Middle frontal gyrus (tissue), 1 donor: ENCODE results near the gene SHC3.

Experiments used
- DNase-seq: peaks from one replicate; pipeline ENCODE4 v3.0.0-alpha.2; 2015; ENCODE audit warnings: low spot score; ENCODE audit errors: extremely low spot score

Gene SHC3

GRCh38 chr9:88987661-88988060, 191.0 kb downstream of the SHC3 start:
- no peak for DNase-seq

DNA sequence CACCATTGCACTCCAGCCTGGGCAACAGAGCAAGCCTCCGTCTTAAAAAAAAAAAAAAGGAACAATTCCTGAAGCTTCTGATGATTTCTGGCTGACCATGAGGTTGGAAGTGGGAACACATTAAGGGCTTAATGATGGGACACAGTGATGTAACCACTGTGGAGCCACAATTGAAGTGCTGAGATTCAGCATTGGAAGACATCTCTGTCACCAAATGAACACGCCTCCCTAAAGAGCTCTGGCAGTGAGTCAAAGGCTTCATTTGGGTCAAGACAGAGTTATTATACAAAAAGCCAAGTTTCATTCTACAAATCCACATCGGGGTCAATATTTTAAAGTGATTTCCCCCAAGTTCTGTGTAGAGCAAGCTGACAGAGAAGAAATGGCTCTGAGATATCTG, 191.8 kb downstream of the SHC3 start:
- DNase-seq = no peak

- no peak for DNase-seq
These were observed 193.0 kb downstream of the SHC3 start for GRCh38 chr9:88985616-88986015.

- DNase-seq = no peak
These were observed 194.1 kb downstream of the SHC3 start for GRCh38 chr9:88984543-88984883.

DNA sequence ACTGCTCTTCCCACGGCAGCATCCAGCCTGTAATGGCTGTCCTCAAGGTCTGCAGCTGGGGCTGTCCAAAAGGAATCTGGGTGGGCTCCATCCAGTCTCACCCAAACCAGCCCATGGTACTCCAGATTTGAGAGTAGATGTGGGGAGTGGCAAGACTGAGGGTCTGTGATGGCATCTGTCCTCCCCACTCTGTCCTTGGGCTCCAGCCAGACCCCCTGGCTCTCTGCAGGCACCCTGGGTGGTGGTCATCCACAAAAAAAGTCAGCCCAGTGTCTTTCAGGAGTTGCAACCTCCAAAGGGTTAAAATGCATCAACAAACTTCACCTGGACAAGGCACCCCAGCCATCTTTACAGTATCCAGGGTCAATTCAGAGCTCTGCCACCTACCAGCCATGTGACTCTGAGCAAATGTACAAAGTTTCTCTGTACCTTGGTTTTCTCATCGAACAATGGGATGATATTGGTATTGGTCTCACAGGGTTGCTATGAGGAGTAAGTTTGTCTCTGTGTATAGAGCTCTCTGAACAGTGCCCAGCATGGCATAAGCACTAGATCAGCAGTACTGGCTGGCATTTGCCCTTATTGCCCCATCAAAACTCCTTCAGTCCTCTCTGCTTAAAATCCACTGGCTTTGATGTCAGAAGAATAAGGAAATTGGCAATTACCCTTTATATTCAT, 194.6 kb downstream of the SHC3 start:
- no peak for DNase-seq

- DNase-seq = no peak
These were observed 197.8 kb downstream of the SHC3 start for GRCh38 chr9:88980740-88981203.

GRCh38 chr9:88979791-88980190, 198.8 kb downstream of the SHC3 start:
- no peak for DNase-seq

DNA sequence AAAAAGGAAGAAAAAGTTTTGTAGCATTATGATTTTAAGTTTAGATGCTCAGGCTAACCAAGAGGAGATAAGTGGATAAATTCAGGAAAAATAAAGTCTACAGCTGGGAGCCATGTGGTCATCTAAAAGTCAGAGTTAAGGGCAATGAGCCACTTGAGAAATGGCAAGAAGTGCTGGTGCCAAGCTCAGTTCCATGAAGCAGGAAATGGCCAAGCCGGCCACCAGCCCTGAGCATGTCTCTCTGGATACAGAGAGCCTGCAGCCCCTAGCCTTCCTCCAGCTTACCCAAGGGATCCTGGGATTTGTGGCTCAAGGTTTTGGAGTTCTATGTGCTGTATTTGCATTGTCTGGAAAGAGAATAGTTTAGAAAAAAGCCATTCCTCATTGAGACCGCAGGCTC, 199.6 kb downstream of the SHC3 start:
- no peak for DNase-seq

GRCh38 chr9:88978034-88978433, 200.6 kb downstream of the SHC3 start:
- no peak for DNase-seq

DNA sequence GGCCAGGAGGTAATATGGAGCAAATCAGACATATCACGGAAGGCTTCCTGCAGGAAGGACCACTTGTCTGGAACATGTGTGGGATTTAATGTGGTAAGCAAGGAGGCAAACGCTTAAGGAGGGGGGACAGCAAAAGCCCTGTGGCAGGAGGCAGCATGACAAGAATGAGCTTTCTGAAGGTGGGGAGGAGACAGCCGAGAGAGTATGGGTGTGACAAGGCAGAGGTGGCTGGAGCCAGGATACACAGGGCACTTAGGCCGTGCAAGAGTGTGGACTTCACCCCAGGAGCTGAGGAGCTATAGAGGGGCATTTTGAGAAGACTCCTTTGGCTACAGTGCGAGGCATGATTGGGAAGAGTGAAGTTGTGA, 201.7 kb downstream of the SHC3 start:
- DNase-seq = no peak

DNA sequence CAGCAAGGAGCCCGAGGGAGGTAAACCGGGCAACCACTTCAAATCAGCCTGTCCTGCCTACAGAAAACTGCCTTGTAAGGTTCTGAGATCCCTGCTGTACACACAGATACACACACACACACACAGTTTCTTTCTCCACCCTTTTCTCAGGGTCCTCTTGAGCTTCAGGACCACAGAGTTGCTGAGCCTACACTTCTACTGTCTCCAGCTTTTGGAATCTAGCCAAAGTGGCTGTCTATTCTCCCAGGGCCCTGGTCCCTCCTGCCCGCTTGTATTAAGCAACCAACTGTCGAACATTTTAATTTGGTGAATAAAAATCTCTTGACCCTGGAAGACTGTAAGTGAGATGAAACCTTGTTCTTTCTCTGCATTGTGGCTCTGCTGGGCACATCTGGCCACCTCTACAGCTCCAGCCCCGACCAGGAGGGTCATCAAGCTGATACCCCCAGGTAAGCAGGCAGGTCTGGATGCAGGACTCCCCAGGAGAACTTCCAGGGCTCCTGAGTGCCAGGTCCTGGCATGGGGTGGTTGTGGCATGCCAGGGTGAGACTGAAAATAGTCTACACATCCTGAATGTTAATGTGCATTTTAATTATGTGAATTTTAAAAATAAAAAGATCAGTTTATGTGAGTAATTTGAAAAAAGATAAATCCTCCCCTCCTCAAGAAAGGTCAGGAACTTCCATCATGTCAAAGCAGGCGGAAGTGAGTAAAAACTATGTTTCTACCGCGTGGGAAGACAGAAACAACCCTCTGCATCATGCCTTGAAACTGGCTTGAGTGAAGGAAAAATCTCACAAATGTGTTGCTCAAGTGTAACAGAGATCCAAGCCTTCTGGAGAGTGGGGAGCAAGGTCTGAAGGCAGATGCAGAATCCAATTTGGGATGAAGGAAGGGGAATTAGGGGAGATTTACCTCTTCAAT, 202.4 kb downstream of the SHC3 start:
- DNase-seq = no peak

DNA sequence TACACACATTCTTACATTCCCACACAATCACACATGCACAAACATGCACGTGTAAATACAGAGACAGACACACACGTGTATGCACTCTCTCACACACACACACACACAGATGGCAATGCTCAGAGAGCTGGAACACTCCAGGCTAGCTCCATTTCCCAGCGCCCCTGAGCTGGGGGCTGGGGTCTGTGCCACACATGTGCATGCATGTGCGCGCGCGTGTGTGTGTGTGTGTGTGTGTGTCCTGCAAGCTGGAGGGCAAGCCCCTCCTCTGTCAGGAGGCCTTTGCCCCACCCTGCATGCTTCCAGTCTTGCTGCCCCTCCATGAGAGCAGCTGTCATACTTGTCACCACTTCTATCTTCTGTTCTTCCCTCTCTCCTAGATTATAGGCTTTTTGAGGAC, 204.0 kb downstream of the SHC3 start:
- no peak for DNase-seq

- DNase-seq = no peak
These were observed 205.2 kb downstream of the SHC3 start for GRCh38 chr9:88973281-88974045.

DNA sequence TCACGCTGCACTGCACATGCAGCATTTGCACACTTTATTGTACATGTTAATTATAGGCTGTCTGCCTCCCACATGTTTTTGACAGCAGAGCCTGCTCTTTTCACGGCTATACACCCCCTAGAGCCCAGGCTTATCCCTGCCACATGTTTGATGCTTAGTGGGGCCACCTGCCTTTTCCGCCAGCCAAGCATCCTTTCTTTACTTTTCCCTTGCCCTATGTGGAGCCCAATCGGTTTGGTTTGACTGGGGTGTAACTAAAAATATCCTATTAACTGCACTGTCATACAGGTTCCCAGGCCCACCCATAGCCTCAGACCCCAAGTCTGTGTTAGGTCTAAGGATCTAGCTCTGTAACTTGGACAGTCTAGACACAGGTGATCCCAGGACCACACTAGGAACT, 206.2 kb downstream of the SHC3 start:
- DNase-seq = no peak

GRCh38 chr9:88971131-88971960, 207.3 kb downstream of the SHC3 start:
- DNase-seq = no peak

GRCh38 chr9:88969646-88970373, 208.8 kb downstream of the SHC3 start:
- no peak for DNase-seq

- no peak for DNase-seq
These were observed 209.8 kb downstream of the SHC3 start for GRCh38 chr9:88968799-88969198.

GRCh38 chr9:88966894-88967676, 211.5 kb downstream of the SHC3 start:
- no peak for DNase-seq

- DNase-seq = no peak
These were observed 213.1 kb downstream of the SHC3 start for GRCh38 chr9:88965473-88965872.

GRCh38 chr9:88960632-88961031, 218.0 kb downstream of the SHC3 start:
- no peak for DNase-seq
